SK-N-SH treated with all-trans-retinoic acid at 6 μM for 48 hours (cell line): Measurements from ENCODE around the gene RSPO4.

Experiments
- ISL1 ChIP-seq: fragments of 250-450 bp; sonication (Bioruptor Pico); IDR thresholded peaks from 2 replicates; pipeline ENCODE4 v2.1.2; 2022; ENCODE audit warnings: mild to moderate bottlenecking, moderate library complexity
- ZFP30 ChIP-seq: fragments of 450-650 bp; formaldehyde crosslinking; IDR thresholded peaks from 2 replicates; pipeline ENCODE4 v1.5.0; 2022; ENCODE audit warnings: mild to moderate bottlenecking, moderate library complexity
- TF ChIP-seq, protein P1 (sequence below): fragments of 250-450 bp; sonication (Bioruptor Pico); IDR thresholded peaks from 2 replicates; pipeline ENCODE4 v1.8.0; 2020; ENCODE audit warnings: mild to moderate bottlenecking, moderate library complexity, borderline replicate concordance

DNA sequence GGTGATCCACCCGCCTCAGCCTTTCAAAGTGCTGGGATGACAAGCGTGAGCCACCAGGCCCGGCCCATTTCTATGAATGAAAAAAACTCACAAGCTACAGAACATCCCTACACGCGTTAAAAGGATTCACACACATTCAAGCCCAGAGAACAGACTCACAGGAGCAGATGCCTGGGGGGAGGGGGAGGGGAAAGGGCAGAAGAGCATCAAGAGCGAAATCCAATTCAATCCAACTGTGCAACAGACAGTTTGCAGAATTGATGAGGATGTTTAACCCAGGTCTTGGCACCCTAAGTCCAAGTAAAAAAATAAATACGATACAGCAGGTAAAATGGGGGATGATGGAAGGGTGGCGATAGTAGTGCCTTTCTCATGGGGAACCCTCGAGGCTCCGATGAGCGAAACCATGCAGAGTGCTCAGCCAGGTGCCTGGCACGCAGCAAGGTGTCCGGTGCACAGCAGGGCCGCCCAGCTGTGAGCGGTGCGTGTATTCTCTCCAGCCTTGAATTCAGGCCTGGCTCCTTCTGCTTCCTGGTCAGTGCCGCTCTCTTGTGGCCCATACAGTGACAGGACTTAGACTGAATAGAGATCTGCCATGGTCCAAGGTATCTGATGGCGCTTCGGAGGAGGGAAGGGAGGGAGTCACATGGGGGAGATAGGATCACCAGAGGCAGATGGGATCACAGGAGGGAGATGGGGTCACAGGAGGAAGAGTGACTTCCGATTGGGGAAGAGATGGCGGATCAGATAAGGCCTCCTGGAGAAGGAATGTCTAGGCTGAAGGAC lies 50.5 kb downstream of the RSPO4 start:
- TF ChIP-seq, protein P1, sequence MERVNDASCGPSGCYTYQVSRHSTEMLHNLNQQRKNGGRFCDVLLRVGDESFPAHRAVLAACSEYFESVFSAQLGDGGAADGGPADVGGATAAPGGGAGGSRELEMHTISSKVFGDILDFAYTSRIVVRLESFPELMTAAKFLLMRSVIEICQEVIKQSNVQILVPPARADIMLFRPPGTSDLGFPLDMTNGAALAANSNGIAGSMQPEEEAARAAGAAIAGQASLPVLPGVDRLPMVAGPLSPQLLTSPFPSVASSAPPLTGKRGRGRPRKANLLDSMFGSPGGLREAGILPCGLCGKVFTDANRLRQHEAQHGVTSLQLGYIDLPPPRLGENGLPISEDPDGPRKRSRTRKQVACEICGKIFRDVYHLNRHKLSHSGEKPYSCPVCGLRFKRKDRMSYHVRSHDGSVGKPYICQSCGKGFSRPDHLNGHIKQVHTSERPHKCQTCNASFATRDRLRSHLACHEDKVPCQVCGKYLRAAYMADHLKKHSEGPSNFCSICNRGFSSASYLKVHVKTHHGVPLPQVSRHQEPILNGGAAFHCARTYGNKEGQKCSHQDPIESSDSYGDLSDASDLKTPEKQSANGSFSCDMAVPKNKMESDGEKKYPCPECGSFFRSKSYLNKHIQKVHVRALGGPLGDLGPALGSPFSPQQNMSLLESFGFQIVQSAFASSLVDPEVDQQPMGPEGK (CRISPR knock-in tag), result no peak
- no peak for TF ChIP-seq ZFP30
- TF ChIP-seq ISL1 (CRISPR knock-in tag), result no peak
